Measurements from ENCODE around the gene GBGT1.

Gene GBGT1

GRCh38 chr9:133113163-133113948 lies 50.4 kb downstream of the GBGT1 start:
- DNase-seq, result no peak

DNA sequence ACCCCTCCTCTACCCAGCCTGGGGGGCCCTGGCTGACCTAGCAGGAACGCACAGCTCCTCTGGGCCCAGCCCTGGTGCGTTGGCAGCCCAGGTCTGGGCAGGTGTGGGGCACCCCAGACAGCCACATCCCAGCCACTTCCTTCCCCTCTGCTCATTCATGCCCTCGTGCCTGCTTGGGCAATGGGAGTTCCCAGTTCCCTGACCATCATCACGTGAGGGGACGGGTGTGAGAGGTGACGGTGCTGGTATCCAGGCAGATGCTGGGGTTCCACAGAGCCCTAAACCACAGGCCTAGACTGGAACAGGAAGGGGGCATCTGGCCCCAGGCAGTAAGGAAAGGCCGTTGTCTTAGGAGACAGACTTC lies 51.1 kb downstream of the GBGT1 start:
- DNase-seq, result no peak

GRCh38 chr9:133111808-133112662 lies 51.7 kb downstream of the GBGT1 start:
- DNase-seq, result no peak

DNA sequence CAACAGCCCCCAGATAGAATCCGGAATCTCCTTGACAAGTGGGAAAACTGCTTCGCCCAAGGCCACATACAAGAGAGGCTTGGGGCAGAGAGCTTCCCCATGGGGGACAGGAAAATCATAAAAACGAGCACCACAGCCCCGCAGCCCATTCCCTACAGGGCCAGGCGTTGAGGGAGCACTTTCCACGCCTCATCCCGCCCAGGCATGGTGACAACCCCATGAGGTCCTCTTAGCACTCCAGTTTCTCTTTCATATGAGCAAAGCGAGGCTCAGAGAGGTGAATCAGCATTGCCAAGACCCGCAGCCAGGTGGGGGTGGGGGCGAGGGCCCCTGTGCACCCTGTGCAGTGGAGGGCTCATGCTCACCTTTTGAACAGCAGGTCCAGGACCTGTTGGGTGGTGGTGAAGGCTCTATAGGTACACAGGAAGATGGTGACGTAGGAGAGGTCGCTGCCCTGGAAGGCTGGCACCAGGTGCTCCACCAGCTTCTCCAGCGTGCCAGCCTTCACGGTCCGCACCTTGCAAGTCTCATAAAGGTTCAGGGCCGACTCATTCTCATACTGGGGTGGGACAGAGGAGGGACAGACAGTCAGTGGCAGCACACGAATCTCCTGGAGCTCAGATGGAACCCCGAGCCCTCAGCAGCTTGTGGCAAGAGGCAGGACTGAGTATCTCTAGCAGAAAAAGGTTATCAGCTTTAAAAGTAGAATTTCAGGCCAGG lies 53.6 kb downstream of the GBGT1 start:
- DNase-seq, result no peak

DNA sequence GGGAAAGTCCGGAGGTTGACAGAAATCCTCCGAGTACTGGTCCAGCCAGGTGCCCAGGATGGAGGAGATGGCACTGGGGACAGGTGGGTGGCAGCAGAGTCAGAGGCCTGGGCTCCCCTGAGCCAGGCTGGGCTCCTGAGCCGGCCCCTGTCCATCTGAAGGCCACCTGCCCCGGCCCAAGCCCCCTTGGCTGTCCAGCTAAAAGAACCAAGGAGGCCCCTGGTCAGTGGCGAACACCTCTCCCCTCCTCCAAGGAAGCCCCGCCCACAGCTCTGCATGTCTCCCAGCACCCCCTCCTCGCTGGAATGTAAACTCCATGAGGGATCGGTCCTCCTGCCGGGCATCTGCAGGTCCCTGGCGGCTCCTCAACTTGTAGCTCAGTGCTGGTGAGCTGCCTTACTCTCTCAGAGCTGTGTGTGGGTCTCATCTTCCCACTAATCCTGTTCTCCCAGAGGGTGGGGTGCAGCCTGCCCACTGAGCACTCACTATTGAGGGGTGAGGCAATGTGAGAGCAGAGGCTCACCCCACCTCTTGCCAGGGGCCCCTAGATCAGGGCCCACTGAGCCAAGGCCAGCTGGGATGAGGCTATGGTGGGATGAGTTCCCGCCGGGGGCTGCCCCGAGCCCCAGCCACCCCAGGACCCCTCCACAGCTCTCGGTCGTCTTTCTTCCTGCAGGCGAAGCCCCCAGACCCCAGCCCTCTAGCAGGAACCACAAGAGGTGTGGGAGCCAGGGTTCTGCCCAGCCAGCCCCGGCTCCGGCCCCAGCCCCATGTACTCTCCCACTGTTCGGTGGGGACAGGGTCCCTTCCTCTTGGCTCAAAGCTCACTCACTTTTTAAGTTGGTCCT lies 54.7 kb downstream of the GBGT1 start:
- no peak for DNase-seq

DNA sequence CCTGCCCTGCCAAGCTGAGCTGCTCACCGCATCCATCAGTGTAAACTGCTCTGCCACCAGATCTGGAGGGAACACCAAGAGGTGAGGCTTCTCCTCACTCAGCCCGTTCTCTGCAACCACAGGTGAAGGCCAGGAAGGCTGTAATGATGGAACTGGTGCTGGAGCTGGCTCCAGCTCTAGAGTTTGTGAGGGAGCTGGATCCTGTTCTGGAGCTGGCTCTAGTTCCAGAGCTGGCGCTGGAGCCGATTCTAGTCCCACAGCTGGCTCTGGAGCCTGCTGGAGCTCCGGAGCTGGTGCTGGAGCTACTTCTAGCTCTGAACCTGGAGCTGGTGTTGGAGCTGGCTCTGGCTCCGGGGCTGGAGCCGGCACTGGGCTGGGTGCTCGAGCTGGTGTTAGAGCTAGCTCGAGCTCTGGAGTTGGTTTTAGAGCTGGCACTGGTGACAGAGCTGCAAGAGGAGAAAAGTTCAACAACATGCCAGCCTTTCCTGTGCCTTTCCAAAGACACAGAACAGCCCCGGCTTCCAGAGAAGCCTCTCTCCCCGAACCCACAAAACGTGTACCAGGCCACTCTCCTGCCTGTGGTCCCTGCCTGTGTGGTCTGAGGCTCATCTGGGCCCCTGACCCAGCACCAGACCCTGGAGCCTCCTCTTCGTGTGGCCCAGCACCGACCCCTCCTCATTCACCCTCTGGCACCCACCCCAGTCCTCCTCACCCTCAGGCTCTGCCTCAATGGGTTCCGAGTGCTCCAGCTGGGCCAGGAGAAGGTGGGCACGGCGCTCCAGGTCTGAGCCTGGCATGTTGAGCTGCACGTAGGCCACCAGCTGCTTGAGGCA lies 55.5 kb downstream of the GBGT1 start:
- DNase-seq, result no peak

DNA sequence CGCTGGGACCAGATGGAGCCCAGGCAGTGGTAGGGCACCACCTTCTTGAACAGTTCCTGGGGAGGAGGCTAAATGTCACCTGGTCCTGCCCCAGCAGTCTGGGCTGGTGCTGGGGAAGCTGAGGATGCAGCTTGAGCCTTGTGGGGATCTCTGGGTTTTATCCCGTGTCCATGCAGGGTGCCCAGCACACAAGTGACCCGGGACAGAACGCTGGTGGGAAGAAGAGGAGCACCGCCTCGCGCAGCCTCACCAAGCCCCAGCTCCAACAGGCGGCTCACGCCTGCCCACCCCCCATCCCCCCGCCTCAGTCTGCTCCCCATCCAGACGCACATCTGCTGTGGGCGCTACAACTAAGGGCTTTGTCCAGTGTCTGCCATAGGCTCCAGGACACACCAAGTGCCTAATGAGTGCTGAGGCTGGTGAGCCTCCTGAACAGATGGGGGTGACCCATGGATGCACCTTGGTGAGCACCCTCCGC lies 56.4 kb downstream of the GBGT1 start:
- no peak for DNase-seq

GRCh38 chr9:133106511-133107244 lies 57.0 kb downstream of the GBGT1 start:
- no peak for DNase-seq

DNA sequence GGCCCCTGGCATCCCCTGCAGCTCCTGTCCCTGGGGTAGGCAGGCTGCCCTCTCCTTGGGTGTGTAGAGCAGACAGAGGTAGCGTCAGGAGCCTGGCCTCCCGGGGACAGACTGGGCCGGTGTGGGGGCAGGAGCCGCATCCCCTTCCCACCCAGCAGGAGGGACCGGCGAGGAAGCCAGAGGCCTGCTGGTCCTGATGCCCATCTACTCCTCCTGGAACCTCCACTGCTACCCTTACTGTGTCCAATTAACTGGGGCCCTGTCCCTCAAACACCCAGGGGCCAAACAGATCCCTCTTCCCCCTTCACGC lies 58.3 kb downstream of the GBGT1 start:
- no peak for DNase-seq

- no peak for DNase-seq
Measured at GRCh38 chr9:133104718-133105460, 58.8 kb downstream of the GBGT1 start.

DNA sequence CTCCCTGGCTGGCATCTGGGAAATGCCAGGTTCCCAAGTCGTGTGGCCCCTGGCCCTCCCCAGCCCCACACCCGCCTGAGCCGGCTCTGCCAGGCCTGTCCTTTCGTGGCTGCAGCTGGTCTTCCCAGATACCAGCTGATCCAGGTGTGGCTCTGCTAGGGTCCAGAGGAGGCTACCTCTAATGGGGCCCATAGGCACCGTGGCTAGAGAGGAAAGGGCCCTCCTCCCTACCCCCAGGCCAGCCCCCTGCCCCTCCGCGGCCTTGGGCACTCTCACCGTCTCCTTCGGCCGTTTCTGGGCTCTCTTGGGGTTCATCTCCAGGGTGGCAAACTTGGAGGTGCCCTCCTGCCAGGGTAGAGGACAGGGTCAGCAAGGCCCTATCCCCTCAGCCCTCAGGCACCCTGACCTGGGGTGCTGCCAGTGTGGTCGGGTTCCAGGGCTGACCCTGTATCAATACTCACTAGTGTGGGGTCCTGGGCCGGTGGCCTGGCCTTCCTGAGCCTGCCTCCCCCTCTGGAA lies 59.7 kb downstream of the GBGT1 start:
- DNase-seq, result no peak

DNA sequence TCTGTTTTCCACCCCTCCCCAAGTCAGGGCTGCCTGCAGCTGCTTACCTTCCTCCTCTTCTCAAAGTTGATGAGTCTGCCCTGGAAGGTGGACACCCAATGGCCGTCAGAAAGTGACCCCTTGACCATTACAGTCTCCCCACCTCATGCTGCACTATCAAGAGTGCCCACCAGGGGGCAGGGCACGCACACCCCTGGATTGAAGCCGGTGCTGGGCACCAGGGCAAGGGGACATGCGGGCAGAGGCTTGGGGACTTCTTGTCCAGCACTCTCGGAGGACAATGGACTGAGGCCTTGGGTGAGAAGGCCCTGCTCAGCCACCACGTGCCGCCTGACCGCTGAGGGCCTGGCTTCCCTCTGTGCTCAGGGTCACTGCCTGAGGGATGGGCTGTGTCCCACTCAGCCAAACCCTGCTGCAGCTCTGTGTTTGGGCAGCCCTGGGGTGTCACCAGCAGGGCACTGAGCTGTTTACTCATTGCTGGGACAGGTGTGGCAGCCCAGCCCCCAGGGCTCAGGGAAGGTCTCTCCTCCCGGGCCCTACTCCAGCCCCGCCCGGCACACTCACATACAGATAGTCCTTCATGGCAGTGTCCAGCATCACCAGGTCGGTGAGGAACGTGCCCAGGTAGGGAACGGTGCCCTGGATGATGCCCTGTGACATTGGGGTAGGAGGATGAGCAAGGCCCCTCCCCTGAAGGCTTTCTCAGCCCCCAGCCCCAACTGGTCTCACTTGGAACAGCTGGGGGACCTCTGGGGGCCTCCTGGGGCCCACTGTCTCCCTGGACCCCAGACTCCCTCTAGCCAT lies 60.3 kb downstream of the GBGT1 start:
- no peak for DNase-seq

Data from NCI-H2107 (cell line).